ENCODE data around the gene PDE7B.

- TF ChIP-seq CTCF (optimal IDR thresholded peaks at IDR 0.05 in 1 of 3, IDR thresholded peaks at IDR 0.05 in 1 of 3, conservative IDR thresholded peaks at IDR 0.05 in 1 of 3; ENCODE audit: extremely low read depth in 1 of 3, insufficient read depth in 2 of 3, low read length in 3 of 3): no peak
- TF ChIP-seq EZH2 (IDR thresholded peaks at IDR 0.05; ENCODE audit: low read length): no peak
These were observed 334.9 kb downstream of the PDE7B start for GRCh38 chr6:136186363-136186762.
